ENCODE results near the gene REXO1.
A peak's percentile ranks its signal among the peaks of the same experiment; 100 is the strongest.

REXO1 gene

DNA sequence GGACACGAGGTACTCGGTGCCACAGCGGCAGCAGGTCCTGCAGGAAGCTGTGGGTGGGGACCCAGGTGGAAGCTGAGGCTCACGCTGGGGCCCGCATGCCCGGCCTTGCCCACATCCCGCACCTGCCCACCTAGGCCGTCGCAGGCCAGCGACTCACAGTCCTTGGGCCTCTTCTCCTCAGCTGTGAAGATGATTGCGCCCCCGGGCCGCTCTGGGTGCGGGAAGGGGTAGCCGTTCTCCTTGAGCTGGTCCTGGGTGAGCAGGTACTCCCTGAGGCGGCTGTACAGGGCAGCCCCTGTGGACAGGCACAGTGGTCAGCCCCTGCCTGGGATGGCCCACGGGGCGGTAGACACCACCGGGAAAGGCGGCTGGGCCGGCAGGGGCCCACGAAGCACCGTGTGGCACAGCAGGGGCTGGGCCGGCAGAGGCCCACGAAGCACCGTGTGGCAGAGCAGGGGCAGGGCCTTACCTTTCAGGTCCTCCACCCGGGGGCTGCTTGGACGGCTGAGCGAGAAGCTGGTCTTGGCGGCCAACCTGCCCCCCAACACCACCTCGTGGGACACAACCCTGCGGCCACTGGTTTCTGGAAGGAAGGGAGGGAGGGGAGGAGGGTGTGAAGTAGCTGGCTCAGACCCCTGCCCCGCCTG, 29.6 kb downstream of the REXO1 start:
- no peak for TF ChIP-seq CTCF (IDR thresholded peaks at IDR 0.05; ENCODE audit: insufficient read depth, low read depth, low read length, missing control alignments)
- H3K4me3 ChIP-seq (ENCODE audit: low read length): no peak overlapping the region

GRCh38 chr19:1817553-1818179, 30.6 kb downstream of the REXO1 start:
- H3K4me3 ChIP-seq (ENCODE audit: low read length): no peak overlapping the region
- TF ChIP-seq CTCF (IDR thresholded peaks at IDR 0.05; ENCODE audit: insufficient read depth, low read depth, low read length, missing control alignments): no peak
- no peak for DNase-seq (ENCODE audit: low read depth)

More for the DNA sequence above, 29.6 kb downstream of the REXO1 start:
- peak; percentile 24 for DNase-seq (ENCODE audit: low read depth)

GRCh38 chr19:1816530-1817298, 31.6 kb downstream of the REXO1 start:
- H3K4me3 ChIP-seq (ENCODE audit: low read length): no peak overlapping the region
- no peak for TF ChIP-seq CTCF (IDR thresholded peaks at IDR 0.05; ENCODE audit: insufficient read depth, low read depth, low read length, missing control alignments)
- no peak for DNase-seq (ENCODE audit: low read depth)

GRCh38 chr19:1815605-1816529, 32.4 kb downstream of the REXO1 start:
- no peak for DNase-seq (ENCODE audit: low read depth)
- no peak for TF ChIP-seq CTCF (IDR thresholded peaks at IDR 0.05; ENCODE audit: insufficient read depth, low read depth, low read length, missing control alignments)
- H3K4me3 ChIP-seq (ENCODE audit: low read length): no peak overlapping the region

GRCh38 chr19:1814833-1815604, 33.3 kb downstream of the REXO1 start:
- no peak for TF ChIP-seq CTCF (IDR thresholded peaks at IDR 0.05; ENCODE audit: insufficient read depth, low read depth, low read length, missing control alignments)
- H3K4me3 ChIP-seq (ENCODE audit: low read length): no peak overlapping the region
- no peak for DNase-seq (ENCODE audit: low read depth)

GRCh38 chr19:1814391-1814790, 33.9 kb downstream of the REXO1 start:
- no peak overlapping the region for H3K4me3 ChIP-seq (ENCODE audit: low read length)
- TF ChIP-seq CTCF (IDR thresholded peaks at IDR 0.05; ENCODE audit: insufficient read depth, low read depth, low read length, missing control alignments): no peak

More at GRCh38 chr19:1814391-1814790, 33.9 kb downstream of the REXO1 start:
- DNase-seq (ENCODE audit: low read depth): no peak

Data from epithelial cell of esophagus (primary cell).